Left ventricle myocardium superior (tissue), 1 donor: ENCODE measurements around the gene RTL10. TPM values are rescaled to one million over a fixed set of nuclear protein-coding genes. Genes with fewer than 3 reads are reported as not detected.

Source experiments
- ATAC-seq: fragments of 200-7000 bp; cut with Tn5 transposase; one replicate; pipeline ENCODE4 v1.9.1; 2020; ENCODE audit warnings: mild to moderate bottlenecking, moderate library complexity
- DNase-seq: peaks from one replicate; pipeline ENCODE4 v3.0.0-alpha.2; 2020
- intact Hi-C: fragments of 100-400 bp; cut with micrococcal nuclease; formaldehyde crosslinking; loops from one replicate; pipeline ENCODE4 v1.11.0; 2022
- total RNA-seq: library from RNA; stranded (reverse); fragmentation: NEBNext Ultra II Directional; extraction: Animal tissue kit (Norgen Biotek cat#: 25700); gene quantifications from one replicate; pipeline ENCODE4 v1.2.1, GENCODE V29; 2021
- donor health status: DM: no; HTN: yes; CAD: no; lungs with severe emphysema.

The RTL10 gene
- total RNA-seq, 1 donor from 2014 or later, result 8.0 TPM

GRCh38 chr22:19819911-19820879 is 34.5 kb downstream of the RTL10 start:
- intact Hi-C loops, result no loop called here
- DNase-seq, result no peak

GRCh38 chr22:19819208-19819910 is 35.3 kb downstream of the RTL10 start:
- ATAC-seq, result no peak
- no peak for DNase-seq
- intact Hi-C loops, result no loop called here

More at GRCh38 chr22:19819911-19820879, 34.5 kb downstream of the RTL10 start:
- ATAC-seq, result no peak

DNA sequence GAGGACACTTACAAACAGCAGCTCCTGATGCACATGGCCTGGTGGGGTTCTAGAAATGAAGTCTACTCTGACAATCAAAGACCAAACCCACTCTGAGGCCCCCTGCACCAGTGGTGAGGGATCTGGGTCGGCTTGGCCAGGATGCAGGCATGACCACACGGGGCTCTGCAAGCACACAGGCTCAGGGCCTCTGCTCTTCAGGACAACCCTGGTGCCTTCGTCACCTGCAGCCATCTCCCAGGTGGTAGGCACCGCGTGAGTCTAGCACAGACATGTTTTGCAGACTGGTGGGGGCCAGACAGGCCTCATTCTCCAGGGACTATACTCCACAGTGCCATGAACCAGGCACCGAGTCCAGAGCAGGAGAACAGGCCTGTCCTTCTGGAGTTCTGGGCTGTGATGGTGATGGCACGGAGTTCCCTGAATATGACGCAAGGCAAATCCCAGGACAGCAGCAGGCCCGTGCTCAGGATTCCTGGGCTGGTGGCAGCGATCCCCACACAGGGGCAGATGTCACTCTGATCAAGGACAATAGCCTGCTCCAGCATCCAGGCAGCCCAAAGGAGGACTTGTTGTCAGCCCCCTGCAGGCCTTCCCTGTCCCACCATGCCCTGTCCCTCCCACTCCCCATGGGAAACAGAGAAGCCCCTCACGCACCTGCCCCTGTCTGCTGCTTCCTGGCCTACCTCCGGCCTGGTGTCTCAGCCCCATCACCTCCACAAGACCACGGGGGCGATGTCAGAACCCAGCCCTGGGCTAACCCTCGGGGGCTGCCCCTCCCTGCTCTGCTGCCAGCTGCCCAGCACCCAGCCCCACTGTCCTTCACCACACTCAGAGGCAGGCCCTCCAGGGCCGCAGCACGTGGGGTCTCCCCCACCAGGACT is 36.1 kb downstream of the RTL10 start:
- ATAC-seq (no peak), DNase-seq (no peak)
- intact Hi-C loops, result no loop called here

- no peak for ATAC-seq
- intact Hi-C loops, result no loop called here
- no peak for DNase-seq
Measured at GRCh38 chr22:19816372-19817119, 38.1 kb downstream of the RTL10 start.

GRCh38 chr22:19815823-19816290 is 38.8 kb downstream of the RTL10 start:
- ATAC-seq (no peak), DNase-seq (no peak)
- intact Hi-C loops, result no loop called here

GRCh38 chr22:19815093-19815822 is 39.4 kb downstream of the RTL10 start:
- no peak for DNase-seq
- ATAC-seq, result no peak
- intact Hi-C loops, result no loop called here

DNA sequence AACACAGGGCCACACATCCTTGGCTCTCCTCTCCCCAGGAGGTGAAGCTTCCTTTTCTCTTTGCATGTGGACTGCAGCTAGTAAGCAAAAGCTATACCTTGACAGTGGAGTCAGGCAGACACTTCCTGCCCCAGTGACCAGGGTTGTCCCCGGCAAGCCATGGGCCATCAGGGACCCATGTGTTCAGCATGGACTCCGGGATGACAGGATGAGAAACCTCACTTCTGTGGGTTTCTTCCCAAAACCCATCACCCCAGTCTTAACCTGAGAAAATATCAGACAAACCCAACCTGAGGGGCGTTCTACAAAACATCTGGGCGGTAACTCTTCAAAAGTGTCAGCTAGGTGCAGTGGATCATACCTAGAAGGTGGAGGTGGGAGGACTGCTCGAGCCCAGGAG is 40.2 kb downstream of the RTL10 start:
- DNase-seq (no peak), ATAC-seq (no peak)
- intact Hi-C loops, result no loop called here

DNA sequence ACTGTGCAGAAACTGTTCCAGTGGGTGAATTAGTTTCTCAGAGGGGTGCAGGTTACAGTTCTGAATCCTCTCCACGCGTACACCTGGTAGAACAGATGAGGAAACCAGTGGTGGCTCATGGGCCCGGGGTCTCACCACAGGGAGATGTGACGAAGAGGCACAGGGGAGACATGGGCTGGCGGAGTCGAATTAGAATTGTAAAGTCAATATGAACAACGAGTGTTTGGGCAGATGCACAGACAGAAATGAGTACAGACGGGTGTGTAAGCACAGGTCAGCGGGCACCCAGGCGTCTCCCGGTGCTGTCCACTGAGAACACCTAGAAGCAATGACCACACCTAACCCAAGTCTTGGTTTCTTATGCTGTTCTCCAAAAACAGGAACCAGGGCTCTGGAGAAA is 41.8 kb downstream of the RTL10 start:
- intact Hi-C loops, result no loop called here
- ATAC-seq (no peak), DNase-seq (no peak)

- intact Hi-C loops, result no loop called here
- peak; percentile 58 for DNase-seq
- ATAC-seq, result peak; percentile 42
Measured at GRCh38 chr22:19811811-19812771, 42.6 kb downstream of the RTL10 start.

DNA sequence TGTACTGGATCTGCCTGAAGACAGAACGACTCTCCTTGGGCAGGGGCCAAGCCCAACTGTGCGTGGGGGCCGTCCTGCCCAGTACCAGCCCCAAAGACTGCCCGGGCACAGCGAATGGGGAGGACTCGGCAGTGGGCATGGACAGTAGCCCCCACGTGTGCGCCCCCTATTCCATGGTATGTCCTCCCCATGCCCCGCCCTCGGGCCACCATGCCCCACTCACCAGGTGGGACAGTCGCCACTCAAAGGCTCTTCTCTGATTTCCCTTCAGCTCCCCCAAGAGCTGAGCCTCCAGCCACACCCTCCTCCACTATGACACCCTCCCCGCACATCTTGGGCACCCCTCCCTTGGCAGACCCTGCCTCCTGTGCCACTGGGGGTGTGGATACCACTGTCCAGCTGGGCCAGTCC is 43.5 kb downstream of the RTL10 start:
- no peak for ATAC-seq

DNA sequence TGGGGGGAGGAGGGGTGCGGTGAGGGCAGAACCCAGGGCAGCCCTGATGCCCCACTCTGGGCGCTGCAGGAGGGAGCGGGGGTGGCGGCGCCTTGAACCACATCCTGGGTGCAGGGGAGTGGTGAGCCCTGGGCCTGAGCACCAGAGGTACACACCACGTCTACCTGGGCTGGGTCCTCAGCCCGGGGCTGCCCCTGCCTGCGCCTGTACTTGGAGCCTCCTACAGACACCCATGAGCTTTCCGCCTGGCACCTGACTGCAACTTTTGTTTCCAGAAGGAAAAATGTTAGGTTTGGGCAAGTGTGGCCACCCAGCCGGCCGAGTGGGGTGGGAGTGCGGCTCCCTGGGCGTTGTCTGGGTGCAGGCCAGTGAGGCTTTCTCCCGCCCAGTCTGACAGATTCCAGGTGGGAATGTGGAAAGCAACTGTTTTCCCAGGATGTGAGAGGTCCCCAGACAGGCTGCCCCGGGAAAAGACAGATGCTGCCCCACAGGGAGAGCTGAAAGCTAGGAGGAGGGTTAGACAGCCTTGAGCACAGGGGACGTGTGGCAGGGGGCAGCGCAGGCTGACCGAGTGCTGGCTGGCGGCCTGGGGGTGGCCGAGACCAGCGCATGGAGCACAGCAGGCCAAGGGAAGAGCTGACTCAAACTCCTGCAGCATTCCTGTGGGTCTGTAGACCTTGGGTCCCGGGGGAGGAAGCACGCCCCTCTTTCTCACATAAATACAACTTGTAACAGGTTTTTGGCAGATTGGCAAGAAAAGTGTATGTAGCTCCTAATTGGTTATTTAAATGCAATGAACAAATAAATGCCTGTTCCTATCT is 44.1 kb downstream of the RTL10 start:
- intact Hi-C loops, result no loop called here
- ATAC-seq (no peak), DNase-seq (no peak)

More for the DNA sequence above, 43.5 kb downstream of the RTL10 start:
- intact Hi-C loops, result no loop called here
- no peak for DNase-seq

DNA sequence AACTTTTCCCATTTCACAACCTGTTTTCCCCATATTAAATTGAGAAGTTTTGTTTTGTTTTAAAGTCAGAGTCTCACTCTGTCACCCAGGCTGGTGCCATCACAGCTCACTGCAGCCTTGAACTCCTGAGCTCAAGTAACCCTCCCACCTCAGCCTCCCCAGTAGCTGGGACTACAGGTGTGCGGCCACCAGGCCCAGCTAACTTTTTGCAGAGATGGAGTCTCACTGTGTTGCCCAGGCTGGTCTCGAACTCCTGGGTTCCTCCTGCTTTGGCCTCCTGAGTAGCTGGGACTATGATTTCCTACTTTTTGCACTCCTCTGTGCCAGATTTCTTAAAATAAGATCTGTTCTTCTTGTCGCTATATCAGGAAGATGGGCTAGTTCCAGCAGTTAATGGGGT is 44.9 kb downstream of the RTL10 start:
- intact Hi-C loops, result no loop called here
- ATAC-seq, result no peak
- no peak for DNase-seq

- intact Hi-C loops, result no loop called here
- DNase-seq (peak; percentile 74), ATAC-seq (peak; percentile 84)
Measured at GRCh38 chr22:19808873-19809478, 45.7 kb downstream of the RTL10 start.

DNA sequence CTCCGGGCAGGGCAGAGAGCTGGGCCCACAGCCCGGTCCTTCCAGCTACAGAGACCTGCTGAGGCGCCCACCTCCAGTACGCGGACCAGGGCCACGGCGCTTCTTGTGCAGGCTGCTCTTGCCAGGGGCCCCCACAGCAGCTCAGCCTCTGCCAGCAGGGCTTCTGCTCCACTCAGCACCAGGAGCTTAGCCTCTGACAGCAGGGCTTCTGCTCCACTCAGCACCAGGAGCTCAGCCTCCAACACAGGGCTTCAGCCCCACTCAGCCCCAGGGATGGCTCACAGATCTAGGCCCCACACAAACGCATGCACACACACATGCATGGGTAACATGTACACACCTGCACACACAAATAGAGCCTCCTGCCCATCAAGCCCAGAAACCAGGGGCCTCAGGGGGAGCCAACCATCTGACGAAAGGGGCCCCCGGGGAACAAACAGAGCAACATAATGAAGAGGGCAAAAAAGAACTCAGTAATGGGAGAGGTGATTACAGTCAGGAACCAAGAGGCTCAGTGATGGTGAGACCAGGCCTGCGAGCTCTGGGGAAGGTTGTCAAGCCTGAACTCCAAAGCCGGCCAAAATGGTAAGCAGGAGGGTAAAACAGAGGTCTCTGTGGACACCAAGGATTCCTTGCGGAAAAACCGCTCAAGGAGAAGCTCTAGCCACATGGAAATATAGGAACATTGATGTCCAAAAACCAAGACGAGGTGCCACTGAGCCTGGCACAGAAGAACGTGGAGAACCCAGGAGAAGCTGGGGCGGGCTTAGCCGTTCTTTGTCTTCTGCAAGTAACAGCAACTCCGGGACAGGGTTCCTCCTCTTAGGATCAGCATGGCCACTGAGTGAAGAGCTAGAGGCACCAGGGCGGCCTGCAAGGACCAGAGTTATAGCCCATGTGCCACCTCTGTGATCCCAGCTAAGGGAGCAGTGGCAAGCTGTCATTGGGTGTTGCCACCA is 46.5 kb downstream of the RTL10 start:
- no peak for ATAC-seq
- peak; percentile 20 for DNase-seq
- intact Hi-C loops, result no loop called here
